Left ventricle myocardium inferior (tissue), 1 donor: ENCODE results near the gene FAM76A. TPM values are rescaled to one million over a fixed set of nuclear protein-coding genes. Genes with fewer than 3 reads are reported as not detected.

Source experiments
- DNase-seq: peaks from one replicate; pipeline ENCODE4 v3.0.0-alpha.2; 2020
- H3K27ac ChIP-seq: fragments of 200-600 bp; replicated peaks from 2 replicates; pipeline ENCODE4 v1.8.0; 2021
- H3K27me3 ChIP-seq: fragments of 200-600 bp; 2 replicates; pipeline ENCODE4 v1.8.0; 2021; ENCODE audit warnings: low read depth
- H3K36me3 ChIP-seq: fragments of 200-600 bp; 2 replicates; pipeline ENCODE4 v1.8.0; 2021
- H3K4me1 ChIP-seq: fragments of 200-600 bp; 2 replicates; pipeline ENCODE4 v1.8.0; 2021
- H3K4me3 ChIP-seq: fragments of 200-600 bp; 2 replicates; pipeline ENCODE4 v1.8.0; 2021; ENCODE audit warnings: mild to moderate bottlenecking, moderate library complexity
- H3K9me3 ChIP-seq: fragments of 200-600 bp; replicated peaks from 2 replicates; pipeline ENCODE4 v1.8.0; 2021
- CTCF ChIP-seq: fragments of 200-600 bp; IDR thresholded peaks from 2 replicates; pipeline ENCODE4 v1.8.0; 2021; ENCODE audit warnings: antibody characterized with exemption, mild to moderate bottlenecking, borderline replicate concordance
- intact Hi-C: fragments of 100-400 bp; cut with micrococcal nuclease; formaldehyde crosslinking; loops from one replicate; pipeline ENCODE4 v1.11.0; 2022
- total RNA-seq: library from RNA; stranded (reverse); fragmentation: NEBNext Ultra II Directional; extraction: Animal tissue kit (Norgen Biotek cat#: 25700); gene quantifications from one replicate; pipeline ENCODE4 v1.2.1, GENCODE V29; 2021
- donor health status: DM: no; HTN: yes; CAD: no; lungs with severe emphysema.

FAM76A gene
- total RNA-seq, 1 donor from 2014 or later = 9.9 TPM

GRCh38 chr1:27778056-27778455 lies 52.3 kb downstream of the FAM76A start:
- no peak for DNase-seq
- no peak for TF ChIP-seq CTCF
- Histone ChIP-seq H3K27me3 (no peaks in the 10 kb centered on the region), H3K9me3 (no peaks in the 10 kb centered on the region), H3K4me3 (no peak overlapping the region), H3K4me1 (peaks cover 61% of the 10 kb centered on the region), H3K27ac (no peak overlapping the region), H3K36me3 (peaks cover 9% of the 10 kb centered on the region)
- intact Hi-C loops = no loop called here

DNA sequence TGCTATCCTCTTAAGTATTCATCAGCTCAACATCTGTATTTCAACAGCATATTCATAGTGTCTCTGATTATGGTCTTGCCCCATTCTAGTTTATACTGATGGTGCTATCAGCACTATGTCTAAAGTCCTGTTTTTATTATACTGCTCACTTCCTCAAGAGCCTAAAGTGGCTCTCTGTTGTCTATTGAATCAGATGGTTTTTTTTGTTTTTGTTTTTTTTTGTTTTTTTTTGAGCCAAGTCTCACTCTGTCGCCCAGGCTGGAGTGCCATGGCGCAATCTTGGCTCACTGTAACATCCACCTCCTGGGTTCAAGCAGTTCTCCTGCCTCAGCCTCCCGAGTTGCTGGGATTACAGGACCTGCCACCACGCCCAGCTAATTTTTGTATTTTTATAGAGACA lies 53.4 kb downstream of the FAM76A start:
- Histone ChIP-seq H3K4me3 (no peak overlapping the region), H3K9me3 (no peaks in the 10 kb centered on the region), H3K4me1 (peaks cover 61% of the 10 kb centered on the region), H3K27ac (no peak overlapping the region), H3K36me3 (peaks cover 9% of the 10 kb centered on the region), H3K27me3 (no peaks in the 10 kb centered on the region)
- intact Hi-C loops = no loop called here
- TF ChIP-seq CTCF = no peak
- no peak for DNase-seq

DNA sequence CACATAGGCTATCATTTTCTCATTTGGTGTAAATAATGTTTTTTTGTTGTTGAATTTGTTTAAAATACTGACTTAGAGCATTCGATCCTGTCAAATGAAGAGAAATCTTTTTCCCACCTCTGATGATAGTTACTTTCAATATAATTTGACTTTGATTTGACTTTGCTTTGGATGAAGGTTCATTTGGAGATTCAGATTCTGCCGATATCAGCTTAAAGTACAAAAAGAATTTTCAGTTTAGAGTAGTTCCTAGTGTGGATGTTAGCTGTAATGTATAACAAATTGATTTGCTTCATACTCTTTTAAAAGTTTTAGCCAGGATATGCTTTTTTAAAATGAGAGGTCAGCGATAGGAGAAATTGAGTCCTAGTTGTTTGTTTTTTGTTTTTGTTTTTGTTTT lies 57.2 kb downstream of the FAM76A start:
- no peaks in the 10 kb centered on the region for H3K9me3 ChIP-seq
- H3K27ac ChIP-seq = no peak overlapping the region
- DNase-seq = no peak
- no peak overlapping the region for H3K4me3 ChIP-seq
- H3K4me1 ChIP-seq = peaks cover 70% of the 10 kb centered on the region
- TF ChIP-seq CTCF = no peak
- H3K36me3 ChIP-seq = peaks cover 9% of the 10 kb centered on the region
- intact Hi-C loops = no loop called here
- no peaks in the 10 kb centered on the region for H3K27me3 ChIP-seq

GRCh38 chr1:27784700-27785099 lies 58.9 kb downstream of the FAM76A start:
- Histone ChIP-seq H3K4me3 (no peak overlapping the region), H3K4me1 (peaks cover 83% of the 10 kb centered on the region), H3K9me3 (no peaks in the 10 kb centered on the region), H3K27me3 (no peaks in the 10 kb centered on the region), H3K36me3 (peaks cover 8% of the 10 kb centered on the region), H3K27ac (no peak overlapping the region)
- no peak for DNase-seq
- no peak for TF ChIP-seq CTCF
- intact Hi-C loops = no loop called here

DNA sequence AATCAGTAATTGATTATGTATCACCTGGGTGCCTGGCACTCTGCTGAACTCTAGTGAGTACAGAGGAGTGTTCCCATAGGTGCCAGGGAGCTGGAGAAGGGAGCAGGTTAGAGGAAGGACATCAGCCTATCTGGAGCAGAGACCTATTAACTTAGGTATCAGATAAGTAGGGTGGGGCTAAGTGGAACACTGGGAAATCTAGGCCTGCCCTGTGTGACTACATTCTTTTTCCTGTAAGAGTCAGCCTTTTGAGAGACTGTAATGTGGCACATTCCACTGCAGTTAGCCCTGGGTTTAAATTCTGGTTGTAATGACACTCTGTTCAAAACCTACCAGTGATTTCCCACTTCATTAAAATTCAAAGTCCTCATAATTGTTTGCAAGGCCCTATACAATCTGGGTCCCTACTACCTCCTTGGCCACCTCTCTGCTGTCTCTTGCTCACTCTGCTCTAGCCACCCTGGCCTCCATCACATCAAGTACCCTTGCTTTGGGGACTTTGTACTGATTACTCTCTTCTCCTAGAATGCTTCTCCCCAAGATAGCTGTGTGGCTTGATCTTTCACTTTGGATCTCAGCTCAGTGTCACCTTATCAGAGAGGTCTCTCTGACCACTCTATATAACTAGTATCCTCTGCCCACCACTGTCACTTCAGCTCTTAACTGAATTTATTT lies 60.2 kb downstream of the FAM76A start:
- intact Hi-C loops = no loop called here
- DNase-seq = no peak
- Histone ChIP-seq H3K4me3 (no peak overlapping the region), H3K4me1 (peaks cover 95% of the 10 kb centered on the region), H3K36me3 (peaks cover 10% of the 10 kb centered on the region), H3K27ac (peak overlapping the region; percentile 9), H3K27me3 (no peaks in the 10 kb centered on the region), H3K9me3 (no peaks in the 10 kb centered on the region)
- no peak for TF ChIP-seq CTCF
